ENCODE data around the gene KIF7. TPM values are rescaled to one million over a fixed set of nuclear protein-coding genes. Genes with fewer than 3 reads are reported as not detected.
"Not testable (repeated sequence)": the region's sequence is repeated elsewhere in the genome, so short reads cannot be mapped to it uniquely, and the experiment has no call there.

Gene KIF7
- total and polyA plus RNA-seq, 11 donors = 1.3 to 9.2 (median 3.2) TPM

- Histone ChIP-seq H3K27me3 (no peaks in the 10 kb centered on the region), H3K9me3 (no peaks in the 10 kb centered on the region), H3K36me3 (no peaks in the 10 kb centered on the region), H3K27ac (no peak overlapping the region), H3K4me3 (no peak overlapping the region), H3K4me1 (no peaks in the 10 kb centered on the region)
- TF ChIP-seq POLR2A (IDR thresholded peaks at IDR 0.05) (no peak), CTCF (IDR thresholded peaks at IDR 0.05) (no peak)
- ATAC-seq = no peak
- 49 to 66% (median 62%) methylated on average over 4 of the region's 4 CpGs for WGBS, 4 donors
- intact Hi-C loops (cut with DNase I) = no loop called here
- DNase-seq = no peak
These were observed 67.3 kb downstream of the KIF7 start for GRCh38 chr15:89587955-89588354.

GRCh38 chr15:89586651-89587050 lies 68.6 kb downstream of the KIF7 start:
- TF ChIP-seq POLR2A (IDR thresholded peaks at IDR 0.05) = no peak
- TF ChIP-seq CTCF (IDR thresholded peaks at IDR 0.05) = no peak
- Histone ChIP-seq H3K27ac (no peak overlapping the region), H3K36me3 (no peaks in the 10 kb centered on the region), H3K9me3 (no peaks in the 10 kb centered on the region), H3K4me3 (no peak overlapping the region), H3K27me3 (no peaks in the 10 kb centered on the region), H3K4me1 (no peaks in the 10 kb centered on the region)
- no peak for DNase-seq
- 93 to 97% (median 95%) methylated on average over 2 of the region's 2 CpGs for WGBS, 4 donors
- no peak for ATAC-seq
- intact Hi-C loops (cut with DNase I) = no loop called here

- H3K36me3 ChIP-seq; intact Hi-C loops (cut with DNase I); DNase-seq; H3K9me3 ChIP-seq; H3K4me1 ChIP-seq; H3K27me3 ChIP-seq; ATAC-seq; H3K27ac ChIP-seq; H3K4me3 ChIP-seq: not testable (repeated sequence)
- WGBS, 4 donors = 92 to 98% (median 94%) methylated on average over 2 of the region's 2 CpGs
These were observed 74.5 kb downstream of the KIF7 start for GRCh38 chr15:89580747-89581146.

- 88 to 95% (median 93%) methylated on average over 2 of the region's 2 CpGs for WGBS, 4 donors
- Histone ChIP-seq H3K27me3 (peaks cover 0 to 4% (median 0%) of the 10 kb centered on the region in 9 donors), H3K4me3 (no peak overlapping the region), H3K36me3 (no peaks in the 10 kb centered on the region), H3K27ac (no peak overlapping the region), H3K9me3 (no peaks in the 10 kb centered on the region), H3K4me1 (peaks cover 0 to 21% (median 8%) of the 10 kb centered on the region in 12 donors)
- no peak for DNase-seq
- intact Hi-C loops (cut with DNase I) = loop anchor here in 1 of 10 donors (10.0 kb wide), 1 partner anchor 243 kb away; the partner anchor contains the start of gene POLG
- TF ChIP-seq POLR2A (IDR thresholded peaks at IDR 0.05) (no peak), CTCF (IDR thresholded peaks at IDR 0.05) (no peak)
- ATAC-seq = no peak
These were observed 77.1 kb downstream of the KIF7 start for GRCh38 chr15:89578146-89578545.

Other genes starting within 250 kb of the KIF7 start
- 1 to 10 TPM in 1 of 9 donors, under 1 TPM in 4, not detected in 4; 0.20 to 2.9 (median 0.76) TPM for gene RHCG, start 158.9 kb downstream of the KIF7 start, total RNA-seq
- 1 to 10 TPM in 1 of 2 donors, under 1 TPM in 1; 0.23 to 2.6 TPM for gene RHCG, start 158.9 kb downstream of the KIF7 start, polyA plus RNA-seq
- gene TICRR, start 80.0 kb downstream of the KIF7 start, total RNA-seq = 1 to 10 TPM in 1 of 9 donors, under 1 TPM in 5, not detected in 3; 0.05 to 1.4 (median 0.10) TPM
- gene TICRR, start 80.0 kb downstream of the KIF7 start, polyA plus RNA-seq = under 1 TPM in 1 of 2 donors, not detected in 1; 0.04 TPM
- 100 to 1,000 TPM in 1 of 9 donors, 10 to 100 TPM in 2, 1 to 10 TPM in 4, under 1 TPM in 2; 0.28 to 143 (median 3.3) TPM for gene PLIN1, start 23.9 kb upstream of the KIF7 start, total RNA-seq
- gene PLIN1, start 23.9 kb upstream of the KIF7 start, polyA plus RNA-seq = 10 to 100 TPM in 1 of 2 donors, 1 to 10 TPM in 1; 6.5 to 11.8 TPM
- gene PEX11A, start 35.3 kb upstream of the KIF7 start, total RNA-seq = 10 to 100 TPM in 6 of 9 donors, 1 to 10 TPM in 3; 7.0 to 23.0 (median 10.7) TPM
- gene PEX11A, start 35.3 kb upstream of the KIF7 start, polyA plus RNA-seq = 10 to 100 TPM in 1 of 2 donors, 1 to 10 TPM in 1; 5.9 to 11.0 TPM
- under 1 TPM in 1 of 9 donors, not detected in 8; 0.21 TPM for gene WDR93, start 35.3 kb upstream of the KIF7 start, total RNA-seq
- gene WDR93, start 35.3 kb upstream of the KIF7 start, polyA plus RNA-seq = under 1 TPM in 1 of 2 donors, not detected in 1; 0.10 TPM
- 1 to 10 TPM; 1.3 to 6.9 (median 5.1) TPM for gene MESP1, start 95.8 kb upstream of the KIF7 start, total RNA-seq
- gene MESP1, start 95.8 kb upstream of the KIF7 start, polyA plus RNA-seq = 1 to 10 TPM in 1 of 2 donors, under 1 TPM in 1; 0.43 to 6.9 TPM
- under 1 TPM in 3 of 9 donors, not detected in 6; 0.16 to 0.64 (median 0.52) TPM for gene MESP2, start 120.9 kb upstream of the KIF7 start, total RNA-seq
- under 1 TPM in 1 of 2 donors, not detected in 1; 0.65 TPM for gene MESP2, start 120.9 kb upstream of the KIF7 start, polyA plus RNA-seq
- 10 to 100 TPM in 3 of 9 donors, 1 to 10 TPM in 6; 1.1 to 37.6 (median 6.7) TPM for gene ANPEP, start 159.4 kb upstream of the KIF7 start, total RNA-seq
- 1 to 10 TPM; 4.6 to 9.2 TPM for gene ANPEP, start 159.4 kb upstream of the KIF7 start, polyA plus RNA-seq
- gene AP3S2, start 238.5 kb upstream of the KIF7 start, total RNA-seq = 10 to 100 TPM; 37.1 to 64.6 (median 43.3) TPM
- gene AP3S2, start 238.5 kb upstream of the KIF7 start, polyA plus RNA-seq = 10 to 100 TPM; 15.4 to 42.1 TPM